ENCODE results near the gene ADPRHL1.

ADPRHL1 gene

DNA sequence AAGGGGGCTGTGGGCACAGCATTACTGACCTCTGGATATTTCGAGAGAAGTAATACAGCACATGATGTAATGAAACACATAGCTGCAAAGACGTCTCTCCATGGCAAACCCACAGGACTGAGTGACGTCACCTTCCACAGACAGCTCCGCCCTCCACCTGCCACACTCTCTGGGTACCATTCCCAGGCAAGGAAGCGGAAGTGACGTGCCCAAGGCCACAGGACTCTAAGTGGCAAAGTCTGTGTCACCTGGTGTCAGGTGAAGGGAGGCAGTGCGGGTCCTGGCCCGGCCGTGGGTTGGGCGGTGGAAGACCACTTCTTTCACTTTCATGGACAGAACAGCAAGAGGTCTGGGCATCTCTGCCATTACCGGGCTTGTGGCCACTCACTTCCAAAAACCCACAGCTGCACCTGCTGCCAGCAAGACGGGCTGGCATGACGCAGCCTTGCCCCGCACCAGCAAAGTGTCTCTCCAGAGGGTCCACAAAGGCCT, 6.8 kb upstream of the ADPRHL1 start:
- Histone ChIP-seq H3K4me2 (ENCODE audit: low read length) (no peak overlapping the region), H4K91ac (ENCODE audit: low read depth, low read length) (no peak overlapping the region), H3K9ac (ENCODE audit: low read length) (peak overlapping the region; percentile 55), H3K4me3 (ENCODE audit: low read depth, low read length) (no peak overlapping the region), H3K18ac (ENCODE audit: low read length) (no peak overlapping the region), H2AK5ac (ENCODE audit: low read length) (no peak overlapping the region), H3K27ac (ENCODE audit: low read depth, low read length) (no peak overlapping the region), H3K23ac (ENCODE audit: low read length) (no peak overlapping the region), H3K79me2 (ENCODE audit: control insufficient read depth, insufficient read depth, low read length, poor library complexity) (no peaks in the 10 kb centered on the region), H2BK120ac (ENCODE audit: insufficient read depth, low read length, poor library complexity) (no peak overlapping the region), H2BK5ac (ENCODE audit: low read depth, low read length, poor library complexity) (no peak overlapping the region), H3K79me1 (ENCODE audit: low read length) (no peaks in the 10 kb centered on the region), H2AFZ (ENCODE audit: insufficient read depth, low read length, poor library complexity) (no peak overlapping the region), H3K4ac (ENCODE audit: low read depth, low read length) (no peak overlapping the region), H3K9me3 (ENCODE audit: insufficient read depth, low read depth, low read length) (peaks cover 3% of the 10 kb centered on the region), H3K14ac (ENCODE audit: low read length) (no peak overlapping the region), H4K12ac (ENCODE audit: low read depth, low read length) (no peak overlapping the region), H3K27me3 (ENCODE audit: insufficient read depth, low read length) (no peaks in the 10 kb centered on the region), H4K8ac (ENCODE audit: low read depth, low read length) (no peak overlapping the region), H3K36me3 (ENCODE audit: control insufficient read depth in 1 of 2, insufficient read depth in 2 of 2, low read length in 2 of 2) (peaks cover 42 to 52% of the 10 kb centered on the region in 2 experiments), H2BK12ac (ENCODE audit: low read length) (no peak overlapping the region), H3K4me1 (ENCODE audit: control insufficient read depth in 1 of 2, insufficient read depth in 2 of 2, low read length in 2 of 2) (no peaks in the 10 kb centered on the region)
- WGBS (ENCODE audit: extremely low coverage, insufficient coverage, insufficient read length) = no CpG with 5 or more reads among the region's 14 CpGs
- DNase-seq = no peak

GRCh38 chr13:113458253-113459065, 5.2 kb upstream of the ADPRHL1 start:
- Histone ChIP-seq H4K91ac (ENCODE audit: low read depth, low read length) (no peak overlapping the region), H2BK5ac (ENCODE audit: low read depth, low read length, poor library complexity) (no peak overlapping the region), H3K4me2 (ENCODE audit: low read length) (no peak overlapping the region), H3K9me3 (ENCODE audit: insufficient read depth, low read depth, low read length) (peaks cover 5% of the 10 kb centered on the region), H2BK12ac (ENCODE audit: low read length) (no peak overlapping the region), H3K4me3 (ENCODE audit: low read depth, low read length) (no peak overlapping the region), H4K8ac (ENCODE audit: low read depth, low read length) (no peak overlapping the region), H3K4ac (ENCODE audit: low read depth, low read length) (no peak overlapping the region), H4K12ac (ENCODE audit: low read depth, low read length) (no peak overlapping the region), H3K79me1 (ENCODE audit: low read length) (no peaks in the 10 kb centered on the region), H3K36me3 (ENCODE audit: control insufficient read depth in 1 of 2, insufficient read depth in 2 of 2, low read length in 2 of 2) (peaks cover 46 to 58% of the 10 kb centered on the region in 2 experiments), H3K27me3 (ENCODE audit: insufficient read depth, low read length) (no peaks in the 10 kb centered on the region), H2BK120ac (ENCODE audit: insufficient read depth, low read length, poor library complexity) (no peak overlapping the region), H2AK5ac (ENCODE audit: low read length) (no peak overlapping the region), H3K27ac (ENCODE audit: low read depth, low read length) (no peak overlapping the region), H3K23ac (ENCODE audit: low read length) (no peak overlapping the region), H3K9ac (ENCODE audit: low read length) (no peak overlapping the region), H3K18ac (ENCODE audit: low read length) (no peak overlapping the region), H3K4me1 (ENCODE audit: control insufficient read depth in 1 of 2, insufficient read depth in 2 of 2, low read length in 2 of 2) (no peaks in the 10 kb centered on the region), H3K79me2 (ENCODE audit: control insufficient read depth, insufficient read depth, low read length, poor library complexity) (no peaks in the 10 kb centered on the region), H3K14ac (ENCODE audit: low read length) (no peak overlapping the region), H2AFZ (ENCODE audit: insufficient read depth, low read length, poor library complexity) (no peak overlapping the region)
- DNase-seq = no peak
- WGBS (ENCODE audit: extremely low coverage, insufficient coverage, insufficient read length) = no CpG with 5 or more reads among the region's 23 CpGs

- Histone ChIP-seq H3K27ac (ENCODE audit: low read depth, low read length) (no peak overlapping the region), H3K23ac (ENCODE audit: low read length) (no peak overlapping the region), H3K27me3 (ENCODE audit: insufficient read depth, low read length) (no peaks in the 10 kb centered on the region), H2BK120ac (ENCODE audit: insufficient read depth, low read length, poor library complexity) (no peak overlapping the region), H3K4me3 (ENCODE audit: low read depth, low read length) (no peak overlapping the region), H3K79me1 (ENCODE audit: low read length) (no peaks in the 10 kb centered on the region), H4K12ac (ENCODE audit: low read depth, low read length) (no peak overlapping the region), H3K18ac (ENCODE audit: low read length) (no peak overlapping the region), H3K14ac (ENCODE audit: low read length) (no peak overlapping the region), H3K9ac (ENCODE audit: low read length) (no peak overlapping the region), H3K4me2 (ENCODE audit: low read length) (no peak overlapping the region), H3K36me3 (ENCODE audit: control insufficient read depth in 1 of 2, insufficient read depth in 2 of 2, low read length in 2 of 2) (peaks cover 52 to 64% of the 10 kb centered on the region in 2 experiments), H2BK5ac (ENCODE audit: low read depth, low read length, poor library complexity) (no peak overlapping the region), H4K91ac (ENCODE audit: low read depth, low read length) (no peak overlapping the region), H2BK12ac (ENCODE audit: low read length) (no peak overlapping the region), H3K9me3 (ENCODE audit: insufficient read depth, low read depth, low read length) (peaks cover 5% of the 10 kb centered on the region), H3K4ac (ENCODE audit: low read depth, low read length) (no peak overlapping the region), H4K8ac (ENCODE audit: low read depth, low read length) (no peak overlapping the region), H2AK5ac (ENCODE audit: low read length) (no peak overlapping the region), H3K79me2 (ENCODE audit: control insufficient read depth, insufficient read depth, low read length, poor library complexity) (no peaks in the 10 kb centered on the region), H3K4me1 (ENCODE audit: control insufficient read depth in 1 of 2, insufficient read depth in 2 of 2, low read length in 2 of 2) (no peaks in the 10 kb centered on the region), H2AFZ (ENCODE audit: insufficient read depth, low read length, poor library complexity) (no peak overlapping the region)
- DNase-seq = peak; percentile 91 to 97
- no CpG with 5 or more reads among the region's 27 CpGs for WGBS (ENCODE audit: extremely low coverage, insufficient coverage, insufficient read length)
Observed at GRCh38 chr13:113457510-113457909, 4.2 kb upstream of the ADPRHL1 start.

- Histone ChIP-seq H3K9me3 (ENCODE audit: insufficient read depth, low read depth, low read length) (peaks cover 5% of the 10 kb centered on the region), H2BK120ac (ENCODE audit: insufficient read depth, low read length, poor library complexity) (no peak overlapping the region), H2AFZ (ENCODE audit: insufficient read depth, low read length, poor library complexity) (no peak overlapping the region), H3K79me1 (ENCODE audit: low read length) (no peaks in the 10 kb centered on the region), H4K8ac (ENCODE audit: low read depth, low read length) (no peak overlapping the region), H3K36me3 (ENCODE audit: control insufficient read depth in 1 of 2, insufficient read depth in 2 of 2, low read length in 2 of 2) (peaks cover 56 to 70% of the 10 kb centered on the region in 2 experiments), H2BK5ac (ENCODE audit: low read depth, low read length, poor library complexity) (no peak overlapping the region), H2AK5ac (ENCODE audit: low read length) (no peak overlapping the region), H4K91ac (ENCODE audit: low read depth, low read length) (no peak overlapping the region), H3K18ac (ENCODE audit: low read length) (no peak overlapping the region), H3K79me2 (ENCODE audit: control insufficient read depth, insufficient read depth, low read length, poor library complexity) (no peaks in the 10 kb centered on the region), H3K4ac (ENCODE audit: low read depth, low read length) (no peak overlapping the region), H2BK12ac (ENCODE audit: low read length) (no peak overlapping the region), H3K4me1 (ENCODE audit: control insufficient read depth in 1 of 2, insufficient read depth in 2 of 2, low read length in 2 of 2) (no peaks in the 10 kb centered on the region), H3K27me3 (ENCODE audit: insufficient read depth, low read length) (no peaks in the 10 kb centered on the region), H3K4me2 (ENCODE audit: low read length) (no peak overlapping the region), H3K4me3 (ENCODE audit: low read depth, low read length) (no peak overlapping the region), H3K9ac (ENCODE audit: low read length) (no peak overlapping the region), H3K14ac (ENCODE audit: low read length) (no peak overlapping the region), H3K23ac (ENCODE audit: low read length) (no peak overlapping the region), H4K12ac (ENCODE audit: low read depth, low read length) (no peak overlapping the region), H3K27ac (ENCODE audit: low read depth, low read length) (no peak overlapping the region)
- no CpG with 5 or more reads among the region's 16 CpGs for WGBS (ENCODE audit: extremely low coverage, insufficient coverage, insufficient read length)
- no peak for DNase-seq
Observed at GRCh38 chr13:113456116-113456702, 2.9 kb upstream of the ADPRHL1 start.

Measured in trophoblast cell (in vitro differentiated cells and primary cell).